Activated CD8-positive, alpha-beta memory T cell treated with anti-CD3 and anti-CD28 coated beads, Interleukin-2, amount 10 ng/mL, durations not matched to agents 7 days and 5 days (primary cell): ENCODE measurements around the gene NMNAT2. TPM values are rescaled to one million over a fixed set of nuclear protein-coding genes. Genes with fewer than 3 reads are reported as not detected.
"Not testable (repeated sequence)": the region's sequence is repeated elsewhere in the genome, so short reads cannot be mapped to it uniquely, and the experiment has no call there.

Experiments used
- ATAC-seq: fragments of 150-1000 bp; cut with Tn5 transposase; one replicate; pipeline ENCODE4 v1.10.0; 2021; ENCODE audit warnings: moderate library complexity
- CTCF ChIA-PET: fragments of 350-600 bp; sonication (Branson Sonifier 250); formaldehyde crosslinking; loops from one replicate; lab custom pipeline; 2021; ENCODE audit warnings: antibody characterized with exemption; lab: Charles Lee
- DNase-seq: peaks from one replicate; pipeline ENCODE4 v3.0.0-alpha.2; 2020
- H3K27ac Mint-ChIP-seq: one replicate; pipeline ENCODE4 v1.8.0; 2021; ENCODE audit warnings: mild to moderate bottlenecking, mixed read lengths
- H3K27me3 Mint-ChIP-seq: one replicate; pipeline ENCODE4 v1.8.0; 2021; ENCODE audit warnings: mixed read lengths
- H3K36me3 Mint-ChIP-seq: one replicate; pipeline ENCODE4 v1.8.0; 2021; ENCODE audit warnings: mild to moderate bottlenecking, mixed read lengths
- H3K4me1 Mint-ChIP-seq: one replicate; pipeline ENCODE4 v1.8.0; 2021; ENCODE audit warnings: mixed read lengths
- H3K4me3 Mint-ChIP-seq: one replicate; pipeline ENCODE4 v1.8.0; 2021; ENCODE audit warnings: mild to moderate bottlenecking, moderate library complexity, mixed read lengths
- H3K9me3 Mint-ChIP-seq: one replicate; pipeline ENCODE4 v1.8.0; 2022; ENCODE audit warnings: low read depth, mixed read lengths
- total RNA-seq, 2 experiments: library from RNA; stranded (reverse); gene quantifications; one replicate each; pipeline ENCODE4 v1.2.3, GENCODE V29; 2021

The NMNAT2 gene
- total RNA-seq, 2 experiments from 2014 or later = not detected

GRCh38 chr1:183407474-183407873 is 10.7 kb downstream of the NMNAT2 start:
- CTCF ChIA-PET = no interaction called here
- DNase-seq (no peak), ATAC-seq (no peak)
- no peaks in the 10 kb centered on the region for H3K4me1 Mint-ChIP-seq
- no peaks in the 10 kb centered on the region for H3K9me3 Mint-ChIP-seq
- H3K36me3 Mint-ChIP-seq = no peaks in the 10 kb centered on the region
- H3K4me3 Mint-ChIP-seq = no peak overlapping the region
- H3K27me3 Mint-ChIP-seq = peaks cover 33% of the 10 kb centered on the region
- H3K27ac Mint-ChIP-seq = no peak overlapping the region

GRCh38 chr1:183404476-183404875 is 13.7 kb downstream of the NMNAT2 start:
- Mint-ChIP-seq H3K9me3 (no peaks in the 10 kb centered on the region), H3K36me3 (no peaks in the 10 kb centered on the region), H3K27me3 (peaks cover 39% of the 10 kb centered on the region), H3K4me3 (no peak overlapping the region), H3K4me1 (no peaks in the 10 kb centered on the region), H3K27ac (no peak overlapping the region)
- DNase-seq (no peak), ATAC-seq (no peak)
- CTCF ChIA-PET = no interaction called here

- Mint-ChIP-seq H3K36me3 (no peaks in the 10 kb centered on the region), H3K4me1 (no peaks in the 10 kb centered on the region), H3K27ac (no peak overlapping the region), H3K27me3 (peaks cover 44% of the 10 kb centered on the region), H3K9me3 (no peaks in the 10 kb centered on the region), H3K4me3 (no peak overlapping the region)
- CTCF ChIA-PET = interaction anchor here (0.6 kb wide), 1 partner anchor 488 kb away, joined by 3 read pairs; no protein-coding TSS in a partner anchor
- no peak for DNase-seq
- ATAC-seq = no peak
Measured at GRCh38 chr1:183403498-183403897, 14.7 kb downstream of the NMNAT2 start.

- DNase-seq, H3K27ac Mint-ChIP-seq, H3K9me3 Mint-ChIP-seq, H3K36me3 Mint-ChIP-seq, H3K4me3 Mint-ChIP-seq, H3K4me1 Mint-ChIP-seq, CTCF ChIA-PET, ATAC-seq: not testable (repeated sequence)
- peaks cover 53% of the 10 kb centered on the region for H3K27me3 Mint-ChIP-seq
Measured at GRCh38 chr1:183401565-183401964, 16.6 kb downstream of the NMNAT2 start.

GRCh38 chr1:183394435-183394834 is 23.7 kb downstream of the NMNAT2 start:
- CTCF ChIA-PET = no interaction called here
- DNase-seq = no peak
- Mint-ChIP-seq H3K27me3 (peaks cover 45% of the 10 kb centered on the region), H3K27ac (no peak overlapping the region), H3K4me3 (no peak overlapping the region), H3K36me3 (no peaks in the 10 kb centered on the region), H3K9me3 (no peaks in the 10 kb centered on the region), H3K4me1 (no peaks in the 10 kb centered on the region)
- no peak for ATAC-seq

- DNase-seq = no peak
- Mint-ChIP-seq H3K9me3 (no peaks in the 10 kb centered on the region), H3K27me3 (peaks cover 25% of the 10 kb centered on the region), H3K4me1 (no peaks in the 10 kb centered on the region), H3K36me3 (no peaks in the 10 kb centered on the region), H3K4me3 (no peak overlapping the region), H3K27ac (no peak overlapping the region)
- CTCF ChIA-PET = no interaction called here
- ATAC-seq = no peak
Measured at GRCh38 chr1:183391863-183392262, 26.3 kb downstream of the NMNAT2 start.

- no peaks in the 10 kb centered on the region for H3K4me1 Mint-ChIP-seq
- H3K36me3 Mint-ChIP-seq = no peaks in the 10 kb centered on the region
- DNase-seq (no peak), ATAC-seq (no peak)
- peaks cover 21% of the 10 kb centered on the region for H3K27me3 Mint-ChIP-seq
- H3K27ac Mint-ChIP-seq = no peak overlapping the region
- H3K9me3 Mint-ChIP-seq = no peaks in the 10 kb centered on the region
- no peak overlapping the region for H3K4me3 Mint-ChIP-seq
- CTCF ChIA-PET = no interaction called here
Measured at GRCh38 chr1:183390561-183390960, 27.6 kb downstream of the NMNAT2 start.

GRCh38 chr1:183388735-183389134 is 29.4 kb downstream of the NMNAT2 start:
- Mint-ChIP-seq H3K36me3 (no peaks in the 10 kb centered on the region), H3K27me3 (peaks cover 8% of the 10 kb centered on the region), H3K4me3 (no peak overlapping the region), H3K9me3 (no peaks in the 10 kb centered on the region), H3K4me1 (no peaks in the 10 kb centered on the region), H3K27ac (no peak overlapping the region)
- no peak for DNase-seq
- CTCF ChIA-PET = no interaction called here
- no peak for ATAC-seq

- ATAC-seq (no peak), DNase-seq (no peak)
- Mint-ChIP-seq H3K4me3 (no peak overlapping the region), H3K36me3 (no peaks in the 10 kb centered on the region), H3K4me1 (no peaks in the 10 kb centered on the region), H3K27ac (no peak overlapping the region), H3K27me3 (peaks cover 17% of the 10 kb centered on the region), H3K9me3 (no peaks in the 10 kb centered on the region)
- CTCF ChIA-PET = no interaction called here
Measured at GRCh38 chr1:183385340-183386144, 32.6 kb downstream of the NMNAT2 start.

GRCh38 chr1:183379951-183380350 is 38.2 kb downstream of the NMNAT2 start:
- Mint-ChIP-seq H3K27me3 (peaks cover 19% of the 10 kb centered on the region), H3K27ac (no peak overlapping the region), H3K36me3 (no peaks in the 10 kb centered on the region), H3K4me1 (no peaks in the 10 kb centered on the region), H3K4me3 (no peak overlapping the region), H3K9me3 (no peaks in the 10 kb centered on the region)
- ATAC-seq = no peak
- CTCF ChIA-PET = no interaction called here
- DNase-seq = no peak

GRCh38 chr1:183375381-183375780 is 42.8 kb downstream of the NMNAT2 start:
- ATAC-seq (no peak), DNase-seq (no peak)
- no peaks in the 10 kb centered on the region for H3K4me1 Mint-ChIP-seq
- peaks cover 22% of the 10 kb centered on the region for H3K27me3 Mint-ChIP-seq
- no peaks in the 10 kb centered on the region for H3K9me3 Mint-ChIP-seq
- no peak overlapping the region for H3K27ac Mint-ChIP-seq
- CTCF ChIA-PET = no interaction called here
- no peak overlapping the region for H3K4me3 Mint-ChIP-seq
- H3K36me3 Mint-ChIP-seq = no peaks in the 10 kb centered on the region

GRCh38 chr1:183374825-183375224 is 43.4 kb downstream of the NMNAT2 start:
- CTCF ChIA-PET = no interaction called here
- Mint-ChIP-seq H3K27me3 (peaks cover 21% of the 10 kb centered on the region), H3K4me1 (no peaks in the 10 kb centered on the region), H3K4me3 (no peak overlapping the region), H3K36me3 (no peaks in the 10 kb centered on the region), H3K9me3 (no peaks in the 10 kb centered on the region), H3K27ac (no peak overlapping the region)
- no peak for ATAC-seq
- no peak for DNase-seq

GRCh38 chr1:183372586-183373230 is 45.5 kb downstream of the NMNAT2 start:
- CTCF ChIA-PET = no interaction called here
- H3K36me3 Mint-ChIP-seq = no peaks in the 10 kb centered on the region
- H3K9me3 Mint-ChIP-seq = no peaks in the 10 kb centered on the region
- DNase-seq (no peak), ATAC-seq (no peak)
- no peak overlapping the region for H3K27ac Mint-ChIP-seq
- peaks cover 28% of the 10 kb centered on the region for H3K27me3 Mint-ChIP-seq
- H3K4me3 Mint-ChIP-seq = no peak overlapping the region
- no peaks in the 10 kb centered on the region for H3K4me1 Mint-ChIP-seq

GRCh38 chr1:183370399-183371058 is 47.7 kb downstream of the NMNAT2 start:
- Mint-ChIP-seq H3K4me3 (no peak overlapping the region), H3K27me3 (peaks cover 29% of the 10 kb centered on the region), H3K9me3 (no peaks in the 10 kb centered on the region), H3K27ac (no peak overlapping the region), H3K36me3 (no peaks in the 10 kb centered on the region), H3K4me1 (no peaks in the 10 kb centered on the region)
- ATAC-seq = no peak
- no peak for DNase-seq
- CTCF ChIA-PET = no interaction called here
